ENCODE data around the gene GPR149. TPM values are rescaled to one million over a fixed set of nuclear protein-coding genes. Genes with fewer than 3 reads are reported as not detected.

Gene GPR149
- total RNA-seq, 1 experiment from 2014 or later = not detected

DNA sequence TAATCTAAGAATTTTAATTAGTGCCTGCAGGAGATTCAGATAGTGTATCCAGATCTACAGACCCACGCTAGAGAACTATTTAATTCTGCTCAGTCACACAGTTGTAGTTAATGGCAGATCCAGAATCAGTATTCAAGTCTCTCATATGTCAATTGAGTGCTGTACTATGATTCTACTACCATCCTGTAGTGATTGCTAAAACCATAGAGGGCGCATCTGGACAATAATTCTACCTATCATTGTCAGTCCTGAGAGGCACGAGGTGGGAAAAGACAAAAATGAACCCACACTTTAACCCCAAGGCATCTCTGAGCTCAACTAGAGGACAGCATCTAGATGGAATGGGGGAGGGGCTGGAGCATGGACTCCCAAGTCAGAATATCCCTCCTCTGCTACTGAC, 128.4 kb downstream of the GPR149 start:
- peak; percentile 70 for ATAC-seq

More for the DNA sequence above, 128.4 kb downstream of the GPR149 start:
- no peak overlapping the region for H3K9ac ChIP-seq (ENCODE audit: low read length)
- no peak overlapping the region for H2AFZ ChIP-seq (ENCODE audit: low read depth, low read length, poor library complexity, severe bottlenecking)
- H3K27me3 ChIP-seq (ENCODE audit: insufficient read depth, low read length) = no peaks in the 10 kb centered on the region
- peaks cover 51 to 56% of the 10 kb centered on the region in 2 experiments for H3K36me3 ChIP-seq (ENCODE audit: control insufficient read depth in 1 of 2, insufficient read depth in 2 of 2, low read length in 2 of 2)
- ChIA-PET CTCF (no interaction called here), POLR2A (no interaction called here), RAD21 (ENCODE audit: low non-redundant PET in 1 of 2, low total read pairs in 2 of 2, uncharacterized antibody in 2 of 2, unreplicated experiment in 2 of 2) (no interaction called here)
- H3K4me1 ChIP-seq (ENCODE audit: control insufficient read depth in 1 of 2, insufficient read depth in 2 of 2, low read length in 2 of 2) = no peaks in the 10 kb centered on the region
- H3K9me3 ChIP-seq (ENCODE audit: control insufficient read depth in 1 of 2, insufficient read depth in 1 of 2, low read depth in 1 of 2, low read length in 2 of 2) = no peaks in the 10 kb centered on the region
- TF ChIP-seq EZH2phosphoT487 (IDR thresholded peaks at IDR 0.05; ENCODE audit: borderline replicate concordance) = no peak
- no peak for TF ChIP-seq CBX3 (IDR thresholded peaks at IDR 0.05; ENCODE audit: low read depth)
- TF ChIP-seq MAX (IDR thresholded peaks at IDR 0.05) = no peak
- no peak for TF ChIP-seq CEBPB (IDR thresholded peaks at IDR 0.05; ENCODE audit: low read depth)
- no peak for TF ChIP-seq ELF1 (IDR thresholded peaks at IDR 0.05; ENCODE audit: borderline replicate concordance, low read depth)
- peak in 1 of 3 experiments; percentile 14; a peak in 1 of 6 replicates for TF ChIP-seq CTCF (IDR thresholded peaks at IDR 0.05 in 2 of 3, conservative IDR thresholded peaks at IDR 0.05 in 1 of 3; ENCODE audit: borderline replicate concordance in 1 of 3, insufficient read depth in 1 of 3, low read depth in 2 of 3, low read length in 2 of 3)
- H3K9me2 ChIP-seq (ENCODE audit: insufficient read depth) = no peaks in the 10 kb centered on the region
- intact Hi-C loops (cut with micrococcal nuclease) = no loop called here
- BruUV-seq (replicated peaks) = no TSS peak
- no peaks in the 10 kb centered on the region for H4K20me1 ChIP-seq (ENCODE audit: insufficient read depth)
- peaks cover 8% of the 10 kb centered on the region; the same call in 1 of the 2 replicates for H3K79me2 ChIP-seq (ENCODE audit: insufficient read depth, low read length)
- DNase-seq (ENCODE audit: low read depth, low spot score) = no peak
- no peak overlapping the region for H3K4me2 ChIP-seq (ENCODE audit: low read length)
- H3K4me3 ChIP-seq (replicated peaks in 1 of 2; ENCODE audit: low read depth in 1 of 2, low read length in 2 of 2) = no peak overlapping the region
- no peak overlapping the region for H3K27ac ChIP-seq (ENCODE audit: low read depth, low read length)
